ENCODE results near the gene SOWAHC.

Gene SOWAHC

DNA sequence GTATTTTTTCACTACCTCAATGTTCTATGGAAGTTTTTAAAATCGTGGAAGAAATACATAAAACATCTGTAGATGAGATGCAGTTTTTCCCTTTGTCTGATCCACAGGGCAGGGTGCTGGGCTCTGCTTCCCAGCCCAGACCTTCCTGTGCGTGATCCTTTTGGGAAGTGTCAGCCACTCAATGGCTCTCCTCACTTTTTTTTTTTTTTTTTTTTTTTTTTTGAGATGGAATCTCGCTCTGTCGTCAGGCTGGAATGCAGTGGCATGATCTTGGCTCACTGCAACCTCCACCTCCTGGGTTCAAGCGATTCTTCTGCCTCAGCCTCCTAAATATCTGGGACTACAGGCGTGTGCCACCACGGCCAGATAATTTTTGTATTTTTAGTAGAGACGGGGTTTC lies 32.8 kb downstream of the SOWAHC start:
- DNase-seq (ENCODE audit: low read depth), result no peak

DNA sequence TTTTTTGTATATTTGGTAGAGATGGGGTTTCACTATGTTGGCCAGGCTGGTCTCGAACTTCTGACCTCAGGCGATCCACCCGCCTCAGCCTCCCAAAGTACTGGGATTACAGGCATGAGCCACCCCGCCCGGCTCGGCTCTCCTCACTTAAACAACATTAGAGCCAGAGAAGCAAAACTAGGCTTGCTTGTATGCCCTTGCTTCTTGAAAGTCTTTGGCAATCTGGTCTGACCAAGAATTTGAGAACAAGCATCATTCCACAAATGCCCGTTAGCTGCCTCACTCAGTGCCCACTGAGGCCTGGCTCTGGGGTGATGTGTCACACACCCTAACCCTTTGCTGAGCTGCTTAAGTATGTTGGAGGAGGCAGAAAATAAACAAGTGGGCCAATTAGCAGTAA lies 33.5 kb downstream of the SOWAHC start:
- no peak for DNase-seq (ENCODE audit: low read depth)

DNA sequence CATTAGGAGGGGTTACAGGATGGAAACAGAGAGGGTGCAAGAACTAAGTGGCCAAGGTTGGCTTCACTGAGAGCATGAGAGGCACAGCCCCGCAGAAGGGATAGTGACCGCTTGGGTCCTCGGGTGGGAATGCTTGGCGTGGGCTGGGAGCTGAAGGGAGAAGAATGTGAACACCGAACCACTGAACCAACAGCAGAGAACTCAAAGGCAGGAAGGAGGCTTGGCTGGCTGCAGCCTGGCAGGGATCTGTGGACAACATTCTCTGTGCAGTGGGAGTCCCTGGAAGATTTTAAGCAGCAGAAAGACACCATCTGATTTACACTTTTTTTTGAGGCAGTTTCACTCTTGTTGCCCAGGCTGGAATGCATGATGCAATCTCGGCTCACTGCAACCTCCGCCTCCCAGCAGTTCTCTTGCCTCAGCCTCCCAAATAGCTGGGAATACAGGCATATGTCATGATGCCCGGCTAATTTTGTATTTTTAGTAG lies 33.9 kb downstream of the SOWAHC start:
- no peak for DNase-seq (ENCODE audit: low read depth)

DNA sequence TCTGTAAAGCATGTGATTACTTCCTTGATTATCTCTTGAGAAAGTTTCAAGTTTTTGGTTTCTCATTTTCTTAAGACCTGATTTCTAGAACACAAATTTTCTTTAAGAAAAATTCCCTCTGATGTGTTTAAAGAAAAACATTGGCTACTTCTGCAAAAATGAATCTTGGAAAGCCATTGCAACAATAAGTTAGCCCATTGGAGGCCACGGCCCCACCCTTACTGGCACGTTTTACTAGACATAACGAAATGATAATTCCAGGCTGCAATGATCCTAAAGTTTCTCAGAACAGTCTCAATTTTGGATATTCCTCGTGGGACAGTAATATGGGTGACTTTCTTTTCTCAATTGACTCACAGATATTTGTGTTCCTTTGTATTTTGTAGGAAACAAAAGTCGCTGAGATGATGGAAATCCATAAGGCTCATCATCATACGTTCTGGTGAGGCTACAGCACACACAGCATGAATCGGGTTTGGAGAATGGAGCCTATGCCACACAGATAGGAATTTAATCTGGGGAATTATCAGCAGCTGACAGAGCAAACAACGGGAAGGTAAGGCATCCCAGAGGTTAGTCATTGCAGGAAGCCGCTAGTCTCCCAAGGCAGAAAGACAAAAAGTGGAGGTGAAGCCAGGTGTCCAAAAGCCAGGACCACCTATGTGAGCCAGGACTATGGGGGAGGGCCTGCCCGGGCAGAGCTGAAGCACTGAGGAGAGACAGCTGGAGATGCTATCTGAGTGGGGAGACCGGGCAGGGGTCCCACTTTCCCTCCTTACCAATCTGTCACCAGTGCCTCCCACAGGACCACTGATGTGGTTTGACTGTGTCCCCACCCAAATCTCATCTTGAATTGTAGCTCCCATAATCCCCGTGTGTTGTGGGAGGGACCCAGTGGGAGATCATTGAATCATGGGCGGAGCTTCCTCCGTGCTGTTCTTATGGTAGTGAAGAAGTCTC lies 35.9 kb downstream of the SOWAHC start:
- DNase-seq (ENCODE audit: low read depth), result no peak

DNA sequence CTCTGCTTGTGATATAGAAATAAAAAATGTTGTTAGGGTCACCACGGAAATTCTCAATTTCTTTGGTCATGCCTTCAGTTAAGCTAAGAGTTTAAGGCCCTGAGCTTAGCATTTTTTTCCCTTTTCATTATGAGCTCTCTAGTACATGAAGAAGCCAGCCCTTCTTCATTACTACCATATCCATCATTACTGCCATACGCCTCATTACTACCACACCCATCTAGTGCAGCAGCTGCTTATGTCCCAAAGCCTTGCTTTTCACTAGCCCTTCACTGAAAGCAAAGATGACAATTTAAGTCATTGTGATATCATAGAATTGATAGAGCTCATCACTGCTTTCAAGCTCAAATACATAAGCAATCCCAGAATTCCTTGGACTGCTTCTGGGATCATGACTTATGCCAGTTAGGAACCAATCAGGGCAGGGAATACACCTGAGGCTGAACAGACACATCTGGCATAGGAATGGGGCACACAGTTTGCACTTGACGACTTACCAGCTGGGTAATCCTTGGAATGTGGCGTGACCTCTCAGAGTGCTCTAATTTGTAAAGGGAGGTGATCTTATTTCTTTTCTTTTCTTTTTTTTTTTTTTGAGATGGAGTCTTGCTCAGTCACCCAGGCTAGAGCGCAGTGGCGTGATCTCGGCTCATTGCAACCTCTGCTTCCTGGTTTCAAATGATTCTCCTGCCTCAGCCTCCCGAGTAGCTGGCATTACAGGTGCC lies 40.3 kb downstream of the SOWAHC start:
- DNase-seq (ENCODE audit: low read depth), result no peak

DNA sequence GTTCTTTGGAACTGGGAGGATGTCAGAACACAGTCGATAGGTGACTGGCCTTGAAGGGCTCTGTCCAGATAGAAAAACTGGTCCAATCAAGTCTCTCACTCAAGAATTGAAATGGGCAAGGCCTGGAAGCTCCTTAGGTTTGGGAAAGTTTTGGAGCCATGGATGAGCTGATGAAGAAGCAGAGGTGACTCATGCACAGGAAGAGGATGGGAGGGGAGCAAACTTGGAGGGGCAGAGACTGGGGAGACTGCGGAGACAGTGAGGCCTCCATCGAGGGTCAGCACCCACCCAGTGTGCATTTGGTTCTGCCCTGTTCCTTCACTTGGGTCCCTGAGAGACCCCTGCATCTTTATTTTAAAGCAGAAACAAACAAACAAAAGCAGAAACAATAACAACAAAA lies 41.1 kb downstream of the SOWAHC start:
- no peak for DNase-seq (ENCODE audit: low read depth)

DNA sequence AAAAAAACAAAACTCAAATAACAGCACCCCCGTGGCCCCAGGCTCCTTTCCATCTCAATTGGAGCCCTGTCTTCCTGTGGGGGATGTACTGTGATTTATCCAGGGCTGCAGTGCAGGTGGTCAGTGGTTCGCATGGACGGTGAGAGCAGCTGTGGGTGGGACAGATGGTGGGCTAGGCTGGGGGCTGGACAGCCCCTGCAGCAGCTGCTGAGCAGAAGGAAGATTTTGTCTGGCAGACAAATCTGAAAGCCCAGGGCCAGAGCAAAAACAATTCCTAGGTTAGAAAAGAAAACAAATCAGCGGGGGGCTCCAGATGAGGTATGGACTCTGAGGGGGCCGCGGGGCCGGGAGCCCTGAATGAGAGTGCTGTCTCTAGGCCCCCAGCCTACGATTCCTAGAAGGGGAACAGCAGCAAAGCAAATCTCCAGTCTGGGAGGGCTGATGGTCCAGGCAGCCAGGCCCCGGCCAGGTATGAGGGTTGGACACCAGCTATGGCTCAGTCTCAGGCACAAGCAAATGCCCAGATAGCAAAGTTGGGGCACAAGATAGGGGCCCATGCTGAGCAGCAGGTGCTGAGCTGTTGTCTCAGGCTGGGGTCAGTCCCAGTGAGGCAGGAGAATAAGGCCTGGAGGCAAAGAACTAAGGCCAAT lies 45.4 kb downstream of the SOWAHC start:
- DNase-seq (ENCODE audit: low read depth), result no peak

DNA sequence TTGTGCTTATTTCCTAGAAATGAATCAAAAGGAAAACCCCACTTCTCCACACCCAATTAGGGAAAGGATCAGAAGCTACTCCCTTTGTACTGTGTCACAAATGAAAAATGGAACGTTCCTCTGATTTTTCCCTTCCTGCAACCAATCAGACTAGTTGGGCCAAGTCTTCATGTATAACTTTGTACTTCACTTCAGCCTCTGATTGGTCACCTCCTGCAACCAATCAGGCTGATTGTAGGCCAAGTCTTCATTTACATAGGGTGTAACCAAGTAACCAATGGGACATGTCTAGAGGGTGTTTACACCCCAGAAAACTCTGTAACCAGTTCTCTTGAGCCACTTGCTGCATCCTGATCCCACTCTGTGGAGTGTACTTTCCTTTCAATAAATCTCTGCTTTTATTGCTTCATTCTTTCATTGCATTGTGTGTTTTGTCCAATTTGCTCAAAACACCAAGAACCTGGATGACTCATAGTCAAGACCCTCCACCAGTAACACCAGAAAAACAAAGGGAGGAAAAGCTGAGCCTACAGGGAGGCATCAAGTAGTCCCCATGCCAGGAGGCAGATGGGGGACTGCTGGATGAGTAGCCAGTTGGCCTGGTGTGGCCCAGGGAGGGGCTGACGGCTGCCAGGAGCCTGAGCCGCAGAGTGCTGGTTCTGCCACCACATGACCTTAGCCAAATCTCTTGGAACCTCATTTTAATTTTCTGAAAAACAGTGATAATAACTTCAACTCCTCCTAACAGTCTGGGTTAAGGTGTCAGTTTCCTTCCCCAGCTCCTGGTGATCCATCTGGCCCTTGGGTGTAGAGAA lies 46.1 kb downstream of the SOWAHC start:
- DNase-seq (ENCODE audit: low read depth), result no peak

DNA sequence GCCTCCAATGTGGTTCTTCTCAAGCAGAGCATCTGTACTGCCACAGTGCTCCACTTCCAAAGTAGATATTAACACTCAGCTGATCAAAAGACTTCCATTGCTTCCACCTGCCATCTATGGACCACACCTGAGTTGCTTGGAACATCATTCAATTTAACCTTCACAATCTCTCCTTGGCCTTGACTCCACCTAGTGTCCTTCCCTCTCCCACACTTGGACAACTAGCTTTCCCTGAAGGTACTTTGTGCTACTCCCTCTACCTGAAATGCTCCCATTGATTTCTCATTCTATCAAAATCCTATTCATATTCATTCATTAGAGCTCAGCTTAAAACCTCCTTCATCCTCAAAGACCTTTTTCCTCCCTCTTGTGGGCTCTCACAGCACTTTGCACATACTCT lies 48.7 kb downstream of the SOWAHC start:
- no peak for DNase-seq (ENCODE audit: low read depth)

DNA sequence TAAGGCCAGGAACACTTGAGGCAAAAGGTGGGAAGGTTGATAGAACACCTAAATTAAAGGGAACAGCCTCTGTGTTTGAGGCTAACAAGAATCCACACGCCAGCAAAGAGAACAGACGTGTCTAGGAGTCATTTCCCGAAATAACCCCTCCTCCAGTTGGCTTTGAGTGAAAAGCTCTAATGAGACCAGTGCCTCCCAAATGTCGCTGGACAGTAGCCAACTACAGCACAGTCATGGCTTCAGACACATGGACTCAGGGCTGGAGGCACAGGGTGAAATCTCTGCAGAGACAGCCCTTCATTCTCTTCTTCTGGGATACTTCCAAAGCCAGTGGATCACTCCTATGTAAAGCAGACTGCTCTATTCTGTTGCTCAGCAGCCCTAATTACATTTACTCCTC lies 49.6 kb downstream of the SOWAHC start:
- DNase-seq (ENCODE audit: low read depth), result no peak

DNA sequence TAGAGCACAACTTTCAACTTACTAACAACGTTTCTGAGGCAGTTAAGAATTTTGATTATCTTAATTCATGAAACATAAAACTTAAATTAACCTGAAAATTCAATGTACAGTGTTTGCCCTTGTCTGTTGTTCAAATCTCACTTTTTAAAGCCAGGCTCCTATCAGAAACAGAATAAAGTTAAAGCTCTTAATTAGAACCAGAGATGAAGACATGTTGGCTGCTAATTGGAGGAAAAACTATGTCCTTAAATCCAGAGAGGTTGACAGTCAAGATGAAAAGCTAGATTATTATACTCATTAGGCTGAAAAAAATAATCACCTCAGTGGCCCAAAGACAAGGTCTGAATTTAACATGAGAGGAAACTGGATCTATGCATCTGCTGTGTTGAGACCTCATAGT lies 52.3 kb downstream of the SOWAHC start:
- DNase-seq (ENCODE audit: low read depth), result no peak
